H1 (cell line): ENCODE results near the gene JAKMIP2. TPM values are rescaled to one million over a fixed set of nuclear protein-coding genes. Genes with fewer than 3 reads are reported as not detected.

Experiments
- BRCA1 ChIP-seq: IDR thresholded peaks from 2 replicates; pipeline ENCODE4 v1.6.1; 2012; ENCODE audit warnings: low read depth, low read length, improper control_type of control experiment
- CHD7 ChIP-seq: fragments of 300-600 bp; sonication (generic); IDR thresholded peaks from 2 replicates; pipeline ENCODE4 v1.7.1; 2012; ENCODE audit warnings: low read length, moderate library complexity, mild to moderate bottlenecking, inconsistent platforms; ENCODE audit not compliant: insufficient replicate concordance
- CREB1 ChIP-seq: IDR thresholded peaks from 2 replicates; pipeline ENCODE4 v1.6.1; 2012; ENCODE audit warnings: inconsistent platforms
- E2F6 ChIP-seq: IDR thresholded peaks from 2 replicates; pipeline ENCODE4 v1.6.1; 2012; ENCODE audit warnings: inconsistent platforms
- GTF2F1 ChIP-seq: IDR thresholded peaks from 2 replicates; pipeline ENCODE4 v1.6.1; 2012; ENCODE audit warnings: low read depth, low read length, improper control_type of control experiment, borderline replicate concordance
- NANOG ChIP-seq: IDR thresholded peaks from 2 replicates; pipeline ENCODE4 v1.6.1; 2011; ENCODE audit warnings: low read length, low read depth, mild to moderate bottlenecking, inconsistent platforms; ENCODE audit not compliant: insufficient read depth, poor library complexity, severe bottlenecking
- RNF2 ChIP-seq: fragments of 200-900, 300-1000 bp; sonication (generic); IDR thresholded peaks from 2 replicates; pipeline ENCODE4 v1.7.1; 2016; ENCODE audit warnings: borderline replicate concordance, low read depth, mild to moderate bottlenecking, antibody characterized with exemption, low read length; ENCODE audit not compliant: poor library complexity, severe bottlenecking; ENCODE audit errors: missing control alignments
- TCF12 ChIP-seq: IDR thresholded peaks from 2 replicates; pipeline ENCODE4 v1.6.1; 2011; ENCODE audit warnings: low read depth, mild to moderate bottlenecking, low read length
- USF2 ChIP-seq: IDR thresholded peaks from 2 replicates; pipeline ENCODE4 v1.6.1; 2011; ENCODE audit warnings: low read length, improper control_type of control experiment
- ZNF274 ChIP-seq: IDR thresholded peaks from 2 replicates; pipeline ENCODE4 v1.7.0; 2012; ENCODE audit warnings: low read length, borderline replicate concordance; ENCODE audit errors: extremely low read depth
- polyA plus RNA-seq, 7 experiments: library from polyadenylated mRNA; depleted of rRNA in 3 of 7; stranded (reverse) in 5 of 7; unstranded in 2 of 7; fragments of >200 nt in 5 of 7; fragments of 200-250 nt in 2 of 7; gene quantifications; 1 replicate in 5 of 7; 2 replicates in 1 of 7; 4 replicates in 1 of 7; pipeline versions ENCODE4 v1.2.1 to v1.2.3, GENCODE V29; 2011 to 2013; ENCODE audit warnings: missing spikeins in 2 of 7, mixed read lengths in 2 of 7
- total RNA-seq: library from RNA; stranded (reverse); fragmentation: NEBNext Ultra II Directional; extraction: Animal tissue kit (Norgen Biotek cat#: 25700); gene quantifications from 2 replicates; pipeline ENCODE4 v1.2.1, GENCODE V29; 2021

Gene JAKMIP2
- total and polyA plus RNA-seq, 2 of the 8 experiments (the other 6 are each of a cell fraction or from before 2014, with no cell fraction given), result 2.4 to 13.6 TPM

GRCh38 chr5:147694772-147695171 lies 87.8 kb downstream of the JAKMIP2 start (continued):
- no peak for TF ChIP-seq CHD7
- no peak for TF ChIP-seq USF2
- TF ChIP-seq E2F6, result no peak
- no peak for TF ChIP-seq CREB1
- no peak for TF ChIP-seq NANOG
- no peak for TF ChIP-seq RNF2
- no peak for TF ChIP-seq ZNF274
- TF ChIP-seq BRCA1, result no peak
- no peak for TF ChIP-seq TCF12
- TF ChIP-seq GTF2F1, result no peak
